Measurements from ENCODE around the gene NFKBIA.

Gene NFKBIA

DNA sequence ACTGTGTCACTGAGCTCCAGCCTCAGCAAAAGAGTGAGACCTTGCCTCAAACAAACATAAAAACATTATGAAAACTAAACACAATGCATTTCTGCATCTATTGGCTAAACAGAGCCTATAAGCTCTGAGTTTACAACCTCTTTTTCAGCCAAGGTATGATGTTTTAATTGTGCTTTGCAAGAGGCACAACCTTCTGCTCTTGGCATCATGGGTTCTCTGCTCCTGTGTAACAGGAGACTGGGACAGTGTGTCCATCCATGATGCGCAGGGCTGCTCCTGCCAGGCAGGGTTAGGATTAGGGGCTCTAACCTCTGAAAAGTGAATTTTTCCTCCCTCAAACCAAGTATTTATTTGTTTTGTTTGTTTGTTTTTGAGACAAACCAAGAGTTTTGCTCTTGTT is 5.0 kb upstream of the NFKBIA start:
- H3K4me3 ChIP-seq (replicated peaks; ENCODE audit: low read depth, low read length) = no peak overlapping the region
- no peak for DNase-seq (ENCODE audit: low read depth)
- TF ChIP-seq, protein P1, sequence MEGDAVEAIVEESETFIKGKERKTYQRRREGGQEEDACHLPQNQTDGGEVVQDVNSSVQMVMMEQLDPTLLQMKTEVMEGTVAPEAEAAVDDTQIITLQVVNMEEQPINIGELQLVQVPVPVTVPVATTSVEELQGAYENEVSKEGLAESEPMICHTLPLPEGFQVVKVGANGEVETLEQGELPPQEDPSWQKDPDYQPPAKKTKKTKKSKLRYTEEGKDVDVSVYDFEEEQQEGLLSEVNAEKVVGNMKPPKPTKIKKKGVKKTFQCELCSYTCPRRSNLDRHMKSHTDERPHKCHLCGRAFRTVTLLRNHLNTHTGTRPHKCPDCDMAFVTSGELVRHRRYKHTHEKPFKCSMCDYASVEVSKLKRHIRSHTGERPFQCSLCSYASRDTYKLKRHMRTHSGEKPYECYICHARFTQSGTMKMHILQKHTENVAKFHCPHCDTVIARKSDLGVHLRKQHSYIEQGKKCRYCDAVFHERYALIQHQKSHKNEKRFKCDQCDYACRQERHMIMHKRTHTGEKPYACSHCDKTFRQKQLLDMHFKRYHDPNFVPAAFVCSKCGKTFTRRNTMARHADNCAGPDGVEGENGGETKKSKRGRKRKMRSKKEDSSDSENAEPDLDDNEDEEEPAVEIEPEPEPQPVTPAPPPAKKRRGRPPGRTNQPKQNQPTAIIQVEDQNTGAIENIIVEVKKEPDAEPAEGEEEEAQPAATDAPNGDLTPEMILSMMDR (IDR thresholded peaks at IDR 0.05; ENCODE audit: low read length, missing control alignments) = no peak

DNA sequence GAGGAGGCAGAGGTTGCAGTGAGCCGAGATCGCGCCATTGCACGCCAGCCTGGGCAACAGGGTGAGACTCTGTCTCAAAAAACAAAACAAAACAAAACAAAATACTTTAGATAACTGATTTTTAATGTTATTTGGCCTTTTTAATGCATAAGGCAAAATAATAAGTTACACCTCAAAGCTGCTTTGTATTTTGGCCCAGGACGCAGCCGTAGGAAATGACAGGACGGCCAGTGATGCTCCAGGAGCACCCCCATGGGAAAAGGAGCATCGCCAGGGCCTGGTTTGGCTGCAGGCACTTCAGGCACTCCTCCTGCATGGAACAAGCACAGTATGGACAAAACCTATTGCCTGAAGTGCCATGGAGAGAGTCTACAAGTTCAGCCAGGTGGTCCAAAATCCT is 3.5 kb upstream of the NFKBIA start:
- no peak overlapping the region for H3K4me3 ChIP-seq (replicated peaks; ENCODE audit: low read depth, low read length)
- no peak for DNase-seq (ENCODE audit: low read depth)
- TF ChIP-seq, protein P1 (IDR thresholded peaks at IDR 0.05; ENCODE audit: low read length, missing control alignments) = no peak

DNA sequence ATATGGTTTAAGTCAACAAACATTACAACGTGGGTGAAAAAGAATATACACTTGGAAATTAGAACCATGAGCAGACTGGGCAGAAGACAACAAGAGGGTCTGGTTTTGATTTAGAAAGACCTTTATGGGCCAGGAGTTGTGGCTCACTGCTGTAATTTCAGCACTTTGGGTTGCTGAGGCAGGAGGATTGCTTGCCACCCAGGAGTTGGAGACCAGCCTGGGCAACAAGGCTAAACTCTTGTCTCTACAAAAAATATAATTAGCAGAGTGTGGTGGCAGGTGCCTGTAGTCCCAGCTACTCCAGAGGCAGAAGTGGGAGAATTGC is 2.7 kb upstream of the NFKBIA start:
- DNase-seq (ENCODE audit: low read depth) = no peak
- no peak overlapping the region for H3K4me3 ChIP-seq (replicated peaks; ENCODE audit: low read depth, low read length)
- TF ChIP-seq, protein P1 (IDR thresholded peaks at IDR 0.05; ENCODE audit: low read length, missing control alignments) = no peak

DNA sequence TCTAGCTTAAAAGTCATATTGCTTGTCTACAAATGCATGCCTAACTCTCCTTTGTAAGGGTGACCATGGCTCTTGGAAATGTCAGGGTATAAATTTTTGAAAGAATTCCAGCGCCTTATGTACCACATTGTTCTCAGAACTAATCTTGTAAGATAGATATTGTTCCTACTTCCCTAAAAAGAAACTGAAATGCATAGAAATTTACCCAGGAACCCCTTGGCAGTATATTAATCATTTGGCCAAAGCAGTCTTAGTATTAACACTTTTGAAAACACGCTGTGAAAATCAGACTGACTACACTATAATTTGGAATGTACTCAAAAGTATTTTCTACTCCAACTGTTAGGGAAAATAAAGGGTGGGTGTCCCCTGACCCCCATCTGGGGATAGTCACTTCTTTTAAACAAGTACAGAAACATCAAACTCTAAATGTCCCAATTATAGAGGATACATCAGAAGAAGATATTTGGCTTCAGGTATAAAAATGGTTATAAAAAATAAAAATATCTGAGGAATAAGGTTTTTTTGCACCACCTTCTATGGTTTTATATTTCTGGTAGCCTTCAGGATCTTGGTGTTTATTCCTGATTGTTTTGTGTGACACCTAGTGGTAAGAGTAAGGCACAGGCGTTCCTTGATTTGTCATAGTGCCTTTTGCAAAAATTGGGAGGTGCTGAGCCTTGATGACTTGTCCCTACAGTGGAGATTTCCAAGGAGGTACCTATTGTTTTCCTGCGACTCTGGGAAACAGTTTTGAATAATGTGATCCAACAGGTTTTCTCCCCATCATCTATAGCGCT is 2.2 kb upstream of the NFKBIA start:
- peak; percentile 80 for DNase-seq (ENCODE audit: low read depth)
- TF ChIP-seq, protein P1 (IDR thresholded peaks at IDR 0.05; ENCODE audit: low read length, missing control alignments) = peak; percentile 90
- H3K4me3 ChIP-seq (replicated peaks; ENCODE audit: low read depth, low read length) = no peak overlapping the region

DNA sequence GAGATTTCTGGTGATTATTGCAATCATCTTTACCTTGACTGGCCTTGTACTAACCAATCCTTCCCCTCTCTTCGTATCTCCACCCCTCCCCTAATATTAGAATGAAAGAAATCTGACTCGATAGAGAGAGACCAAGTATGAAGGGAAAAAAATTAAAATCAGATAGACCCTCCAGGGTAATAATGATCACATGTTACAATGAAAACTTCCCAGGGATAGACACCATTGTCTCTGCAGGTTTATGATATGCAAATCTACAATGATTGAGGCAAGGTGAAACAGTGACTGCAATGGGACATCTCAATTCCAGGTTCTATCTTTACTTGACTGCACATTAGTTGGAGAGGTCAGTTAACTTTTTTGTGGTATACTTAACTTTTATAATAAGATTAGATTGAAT is 1.5 kb upstream of the NFKBIA start:
- TF ChIP-seq, protein P1 (IDR thresholded peaks at IDR 0.05; ENCODE audit: low read length, missing control alignments) = no peak
- DNase-seq (ENCODE audit: low read depth) = no peak
- peak overlapping the region; percentile 97 for H3K4me3 ChIP-seq (replicated peaks; ENCODE audit: low read depth, low read length)

DNA sequence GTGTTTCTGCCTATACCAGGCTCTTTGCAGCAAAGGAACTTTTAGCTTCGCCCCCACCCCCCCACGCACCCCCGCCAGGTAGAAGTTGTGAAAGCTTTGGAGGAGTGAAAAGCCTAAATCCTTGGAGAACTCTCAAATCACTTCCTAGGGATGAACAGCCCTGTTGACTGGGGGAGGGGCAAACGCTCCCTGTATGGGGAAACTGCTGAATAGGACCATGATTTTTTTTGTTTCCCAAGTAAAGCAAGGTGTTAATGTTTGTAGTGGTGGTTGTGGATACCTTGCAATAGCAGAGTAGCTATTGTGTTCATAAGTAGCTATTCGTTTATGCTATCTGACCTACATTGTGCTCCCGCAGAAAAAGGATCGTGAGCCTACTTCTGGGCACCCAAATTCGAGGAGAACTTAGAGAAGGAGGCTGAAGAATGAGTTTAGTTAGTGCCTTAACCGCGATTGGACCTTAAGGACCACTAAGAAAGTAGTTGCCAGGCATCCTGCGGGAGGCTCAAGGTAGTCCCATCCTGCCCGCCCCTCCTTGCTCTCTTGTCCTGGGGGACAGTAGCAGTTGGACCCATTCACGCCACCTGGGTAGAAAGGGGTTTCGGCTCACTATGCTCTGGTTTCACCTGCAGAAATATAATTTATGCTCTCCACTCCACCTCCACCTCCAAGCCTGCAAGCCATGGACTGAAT is 901 bp upstream of the NFKBIA start:
- TF ChIP-seq, protein P1 (IDR thresholded peaks at IDR 0.05; ENCODE audit: low read length, missing control alignments) = no peak
- H3K4me3 ChIP-seq (replicated peaks; ENCODE audit: low read depth, low read length) = peak overlapping the region; percentile 97
- no peak for DNase-seq (ENCODE audit: low read depth)

Measured in fibroblast of pulmonary artery (primary cell).